Neuron (in vitro differentiated cells): ENCODE data around the gene NRXN3.

Experiments used
- H2AFZ ChIP-seq: one replicate; pipeline ENCODE4 v1.6.1; 2013; ENCODE audit warnings: low read depth, mild to moderate bottlenecking, inconsistent platforms, low read length, moderate library complexity
- H3K27me3 ChIP-seq: one replicate; pipeline ENCODE4 v1.6.1; 2013; ENCODE audit warnings: low read length; ENCODE audit not compliant: insufficient read depth
- H3K36me3 ChIP-seq: one replicate; pipeline ENCODE4 v1.6.1; 2013; ENCODE audit warnings: low read length; ENCODE audit not compliant: insufficient read depth
- H3K4me1 ChIP-seq: one replicate; pipeline ENCODE4 v1.6.1; 2013; ENCODE audit warnings: low read length; ENCODE audit not compliant: insufficient read depth
- H3K4me3 ChIP-seq: 2 replicates; pipeline ENCODE4 v1.5.1; 2013; ENCODE audit warnings: mild to moderate bottlenecking, low read length, moderate library complexity
- H3K9me3 ChIP-seq: one replicate; pipeline ENCODE4 v1.6.1; 2013; ENCODE audit warnings: low read length

Gene NRXN3

GRCh38 chr14:79150226-79150625, 980.1 kb downstream of the NRXN3 start:
- no peak overlapping the region for H2AFZ ChIP-seq
- no peaks in the 10 kb centered on the region for H3K36me3 ChIP-seq
- no peaks in the 10 kb centered on the region for H3K9me3 ChIP-seq
- H3K4me1 ChIP-seq: no peaks in the 10 kb centered on the region
- no peak overlapping the region for H3K4me3 ChIP-seq
- H3K27me3 ChIP-seq: peaks cover 2% of the 10 kb centered on the region

- Histone ChIP-seq H3K4me1 (no peaks in the 10 kb centered on the region), H2AFZ (no peak overlapping the region), H3K36me3 (no peaks in the 10 kb centered on the region), H3K4me3 (no peak overlapping the region), H3K9me3 (no peaks in the 10 kb centered on the region), H3K27me3 (peaks cover 2% of the 10 kb centered on the region)
These were observed 987.2 kb downstream of the NRXN3 start for GRCh38 chr14:79157369-79157768.

GRCh38 chr14:79161571-79161970, 991.4 kb downstream of the NRXN3 start:
- Histone ChIP-seq H3K27me3 (no peaks in the 10 kb centered on the region), H2AFZ (no peak overlapping the region), H3K36me3 (no peaks in the 10 kb centered on the region), H3K4me1 (no peaks in the 10 kb centered on the region), H3K4me3 (no peak overlapping the region), H3K9me3 (no peaks in the 10 kb centered on the region)

- Histone ChIP-seq H3K4me1 (no peaks in the 10 kb centered on the region), H3K4me3 (no peak overlapping the region), H3K36me3 (no peaks in the 10 kb centered on the region), H2AFZ (no peak overlapping the region), H3K9me3 (no peaks in the 10 kb centered on the region), H3K27me3 (no peaks in the 10 kb centered on the region)
These were observed 992.7 kb downstream of the NRXN3 start for GRCh38 chr14:79162833-79163232.

GRCh38 chr14:79165471-79166090, 995.4 kb downstream of the NRXN3 start:
- Histone ChIP-seq H3K9me3 (no peaks in the 10 kb centered on the region), H3K4me1 (no peaks in the 10 kb centered on the region), H3K27me3 (no peaks in the 10 kb centered on the region), H3K4me3 (no peak overlapping the region), H2AFZ (no peak overlapping the region), H3K36me3 (no peaks in the 10 kb centered on the region)

GRCh38 chr14:79166171-79166570, 996.0 kb downstream of the NRXN3 start:
- no peaks in the 10 kb centered on the region for H3K9me3 ChIP-seq
- no peak overlapping the region for H3K4me3 ChIP-seq
- no peaks in the 10 kb centered on the region for H3K4me1 ChIP-seq
- no peak overlapping the region for H2AFZ ChIP-seq
- H3K36me3 ChIP-seq: no peaks in the 10 kb centered on the region
- H3K27me3 ChIP-seq: no peaks in the 10 kb centered on the region

GRCh38 chr14:79167957-79168356, 997.8 kb downstream of the NRXN3 start:
- H3K27me3 ChIP-seq: no peaks in the 10 kb centered on the region
- no peaks in the 10 kb centered on the region for H3K36me3 ChIP-seq
- no peaks in the 10 kb centered on the region for H3K9me3 ChIP-seq
- no peak overlapping the region for H2AFZ ChIP-seq
- no peaks in the 10 kb centered on the region for H3K4me1 ChIP-seq
- no peak overlapping the region for H3K4me3 ChIP-seq

- H3K36me3 ChIP-seq: no peaks in the 10 kb centered on the region
- H3K27me3 ChIP-seq: no peaks in the 10 kb centered on the region
- peaks cover 4% of the 10 kb centered on the region for H3K4me1 ChIP-seq
- H2AFZ ChIP-seq: no peak overlapping the region
- H3K9me3 ChIP-seq: no peaks in the 10 kb centered on the region
- no peak overlapping the region for H3K4me3 ChIP-seq
These were observed 1005.5 kb downstream of the NRXN3 start for GRCh38 chr14:79175671-79176070.

- H3K4me3 ChIP-seq: no peak overlapping the region
- H3K4me1 ChIP-seq: peaks cover 4% of the 10 kb centered on the region
- H3K36me3 ChIP-seq: no peaks in the 10 kb centered on the region
These were observed 1006.9 kb downstream of the NRXN3 start for GRCh38 chr14:79177106-79177505.

GRCh38 chr14:79178719-79179118, 1008.5 kb downstream of the NRXN3 start:
- Histone ChIP-seq H3K9me3 (no peaks in the 10 kb centered on the region), H3K27me3 (no peaks in the 10 kb centered on the region)

More at GRCh38 chr14:79177106-79177505, 1006.9 kb downstream of the NRXN3 start:
- no peaks in the 10 kb centered on the region for H3K27me3 ChIP-seq
- no peaks in the 10 kb centered on the region for H3K9me3 ChIP-seq
- H2AFZ ChIP-seq: no peak overlapping the region

GRCh38 chr14:79179985-79180384, 1009.8 kb downstream of the NRXN3 start:
- Histone ChIP-seq H3K9me3 (no peaks in the 10 kb centered on the region), H3K4me1 (peaks cover 4% of the 10 kb centered on the region), H2AFZ (no peak overlapping the region), H3K4me3 (no peak overlapping the region), H3K36me3 (no peaks in the 10 kb centered on the region), H3K27me3 (no peaks in the 10 kb centered on the region)

More at GRCh38 chr14:79178719-79179118, 1008.5 kb downstream of the NRXN3 start:
- peaks cover 4% of the 10 kb centered on the region for H3K4me1 ChIP-seq
- H3K36me3 ChIP-seq: no peaks in the 10 kb centered on the region
- H2AFZ ChIP-seq: no peak overlapping the region
- H3K4me3 ChIP-seq: no peak overlapping the region

GRCh38 chr14:79180656-79181055, 1010.5 kb downstream of the NRXN3 start:
- Histone ChIP-seq H3K4me1 (peaks cover 4% of the 10 kb centered on the region), H2AFZ (no peak overlapping the region), H3K27me3 (no peaks in the 10 kb centered on the region), H3K9me3 (no peaks in the 10 kb centered on the region), H3K4me3 (no peak overlapping the region), H3K36me3 (no peaks in the 10 kb centered on the region)

GRCh38 chr14:79186523-79186922, 1016.4 kb downstream of the NRXN3 start:
- H3K36me3 ChIP-seq: no peaks in the 10 kb centered on the region

More at GRCh38 chr14:79186523-79186922, 1016.4 kb downstream of the NRXN3 start:
- Histone ChIP-seq H2AFZ (no peak overlapping the region), H3K9me3 (no peaks in the 10 kb centered on the region), H3K4me1 (peaks cover 8% of the 10 kb centered on the region), H3K4me3 (no peak overlapping the region), H3K27me3 (no peaks in the 10 kb centered on the region)
